Heart left ventricle (tissue), 13 donors: ENCODE data around the gene NFE2L2.

Experiments used
- POLR2A ChIP-seq, 2 donors: fragments of 450-650 bp; IDR thresholded peaks; one replicate each; pipeline ENCODE4 v1.6.1; 2017; ENCODE audit warnings: antibody characterized with exemption in 2 of 2, mild to moderate bottlenecking in 2 of 2, moderate library complexity in 2 of 2
- TF ChIP-seq, protein P1 (sequence below), 12 donors: fragments of 200-600 bp; sonication (generic) in 4 of 12; IDR thresholded peaks; one replicate each; pipeline versions ENCODE4 v1.5.0 to v1.8.0; 2018 to 2022; ENCODE audit warnings: antibody characterized with exemption in 12 of 12, mild to moderate bottlenecking in 5 of 12
- donor health status: ischemic (EF 13 %, LVEDD 7.1; RV severe dilation, severe dysfunction).
- donor health status: DM: no; HTN: yes; CAD: no.
- donor health status: DM: no; HTN: no; CAD: no.
- donor health status: ischemic (EF 25% LVEDD 6.9; RV normal size, moderate dysfunction).
- donor health status: ischemic (EF 25% LVEDD 5.7; RV mildly dilated, moderate dysfunction).
- donor health status: ischemic (EF 35%, LVEDD 5.7; RV mildly dilated, moderate dysfunction).
- donor health status: nonischemic (EF 11% LVEDD 7.7; RV severe dilation, severe dysfunction).
- donor health status: DM: yes; HTN: yes; CAD: no.
- donor health status: PGD.
- donor health status: ischemic (EF 29% LVEDD 5.4; RV normal size, mild dysfunction).
- donor health status: nonischemic (EF 23%, LVEDD 6.1; RV moderate dilation, normal function).

DNA sequence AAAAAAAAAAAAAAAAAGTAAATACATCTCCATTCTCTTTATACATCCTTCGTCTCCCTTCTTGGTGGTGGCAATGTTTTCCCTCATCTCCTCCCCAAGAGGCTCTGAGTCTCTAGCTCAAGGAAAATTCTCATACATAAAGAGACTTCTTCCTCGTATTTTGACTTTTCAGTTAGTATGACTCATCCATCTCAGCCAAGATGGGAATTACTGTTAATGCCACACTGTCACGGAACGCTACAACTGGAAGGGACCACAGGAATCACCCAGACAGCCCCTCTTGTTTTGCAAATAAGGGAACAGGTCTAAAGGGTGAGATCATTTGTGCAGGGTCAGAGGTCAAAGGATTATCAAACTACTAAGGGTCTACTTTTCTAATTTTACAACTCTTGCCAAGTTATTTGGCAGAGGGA lies 19.5 kb downstream of the NFE2L2 start:
- TF ChIP-seq, protein P1, sequence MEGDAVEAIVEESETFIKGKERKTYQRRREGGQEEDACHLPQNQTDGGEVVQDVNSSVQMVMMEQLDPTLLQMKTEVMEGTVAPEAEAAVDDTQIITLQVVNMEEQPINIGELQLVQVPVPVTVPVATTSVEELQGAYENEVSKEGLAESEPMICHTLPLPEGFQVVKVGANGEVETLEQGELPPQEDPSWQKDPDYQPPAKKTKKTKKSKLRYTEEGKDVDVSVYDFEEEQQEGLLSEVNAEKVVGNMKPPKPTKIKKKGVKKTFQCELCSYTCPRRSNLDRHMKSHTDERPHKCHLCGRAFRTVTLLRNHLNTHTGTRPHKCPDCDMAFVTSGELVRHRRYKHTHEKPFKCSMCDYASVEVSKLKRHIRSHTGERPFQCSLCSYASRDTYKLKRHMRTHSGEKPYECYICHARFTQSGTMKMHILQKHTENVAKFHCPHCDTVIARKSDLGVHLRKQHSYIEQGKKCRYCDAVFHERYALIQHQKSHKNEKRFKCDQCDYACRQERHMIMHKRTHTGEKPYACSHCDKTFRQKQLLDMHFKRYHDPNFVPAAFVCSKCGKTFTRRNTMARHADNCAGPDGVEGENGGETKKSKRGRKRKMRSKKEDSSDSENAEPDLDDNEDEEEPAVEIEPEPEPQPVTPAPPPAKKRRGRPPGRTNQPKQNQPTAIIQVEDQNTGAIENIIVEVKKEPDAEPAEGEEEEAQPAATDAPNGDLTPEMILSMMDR (IDR thresholded peaks at IDR 0.05) = no peak
- no peak for TF ChIP-seq POLR2A (IDR thresholded peaks at IDR 0.05)
